ENCODE results near the gene WDR46.
"Not testable (repeated sequence)": the region's sequence is repeated elsewhere in the genome, so short reads cannot be mapped to it uniquely, and the experiment has no call there.

The WDR46 gene

GRCh38 chr6:33271117-33271467, 17.9 kb downstream of the WDR46 start:
- no peak for DNase-seq (ENCODE audit: low read depth)

GRCh38 chr6:33264015-33264414, 25.0 kb downstream of the WDR46 start:
- no peak for DNase-seq (ENCODE audit: low read depth)

DNA sequence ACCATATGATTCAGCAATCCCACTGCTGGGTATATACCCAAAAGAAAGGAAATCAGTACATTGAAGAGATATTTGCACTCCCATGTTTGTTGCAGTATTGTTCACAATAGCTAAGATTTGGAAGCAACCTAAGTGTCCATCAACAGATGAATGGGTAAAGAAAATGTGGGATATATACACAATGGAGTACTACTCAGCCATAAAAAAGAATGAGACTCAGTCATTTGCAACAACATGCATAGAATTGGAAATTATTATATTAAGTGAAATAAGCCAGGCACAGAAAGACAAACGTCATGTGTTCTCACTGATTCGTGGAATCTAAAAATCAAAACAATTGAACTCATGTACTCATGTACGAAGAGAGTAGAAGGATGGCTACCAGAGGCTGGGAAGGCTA, 26.5 kb downstream of the WDR46 start:
- DNase-seq (ENCODE audit: low read depth): not testable (repeated sequence)

DNA sequence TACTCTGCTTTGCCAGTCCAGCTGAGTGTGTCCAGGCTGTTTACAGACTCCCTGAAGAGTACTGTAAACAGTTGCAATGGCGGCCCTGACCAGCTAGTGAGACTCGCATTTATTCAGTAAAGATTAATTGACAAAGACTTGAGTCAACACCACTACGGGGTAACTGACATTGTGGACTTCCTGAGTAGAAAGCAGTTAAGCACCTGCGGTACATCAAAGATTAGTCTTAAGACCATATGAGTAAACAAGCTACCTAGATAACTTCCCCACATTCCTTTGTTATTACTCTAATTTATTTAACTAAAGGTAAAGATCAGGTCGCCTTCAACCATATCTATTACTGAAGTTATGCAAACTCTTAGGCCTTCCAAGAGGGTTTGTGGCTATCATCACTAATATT, 30.0 kb downstream of the WDR46 start:
- DNase-seq (ENCODE audit: low read depth): no peak

- DNase-seq (ENCODE audit: low read depth): no peak
These were observed 34.4 kb downstream of the WDR46 start for GRCh38 chr6:33254591-33254990.

DNA sequence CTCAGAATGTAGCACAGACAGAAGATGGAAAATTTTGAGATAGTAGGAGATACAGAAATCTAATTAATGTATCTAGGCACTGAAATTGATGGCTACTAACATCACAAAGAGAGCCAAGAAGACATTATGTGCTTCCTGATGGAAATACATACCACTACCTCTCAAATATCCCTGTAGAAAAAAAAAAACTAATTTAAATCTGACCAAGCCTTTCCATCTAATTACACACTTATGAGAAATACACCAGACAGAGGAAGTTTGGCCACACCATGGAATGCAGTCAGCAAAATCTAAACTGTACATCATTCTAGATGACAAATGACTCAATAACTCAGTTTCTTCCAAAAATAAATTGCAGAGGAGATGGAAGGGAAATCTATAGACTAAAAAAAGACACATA, 36.3 kb downstream of the WDR46 start:
- no peak for DNase-seq (ENCODE audit: low read depth)

GRCh38 chr6:33251395-33252012, 37.5 kb downstream of the WDR46 start:
- no peak for DNase-seq (ENCODE audit: low read depth)

GRCh38 chr6:33250731-33251130, 38.3 kb downstream of the WDR46 start:
- no peak for DNase-seq (ENCODE audit: low read depth)

DNA sequence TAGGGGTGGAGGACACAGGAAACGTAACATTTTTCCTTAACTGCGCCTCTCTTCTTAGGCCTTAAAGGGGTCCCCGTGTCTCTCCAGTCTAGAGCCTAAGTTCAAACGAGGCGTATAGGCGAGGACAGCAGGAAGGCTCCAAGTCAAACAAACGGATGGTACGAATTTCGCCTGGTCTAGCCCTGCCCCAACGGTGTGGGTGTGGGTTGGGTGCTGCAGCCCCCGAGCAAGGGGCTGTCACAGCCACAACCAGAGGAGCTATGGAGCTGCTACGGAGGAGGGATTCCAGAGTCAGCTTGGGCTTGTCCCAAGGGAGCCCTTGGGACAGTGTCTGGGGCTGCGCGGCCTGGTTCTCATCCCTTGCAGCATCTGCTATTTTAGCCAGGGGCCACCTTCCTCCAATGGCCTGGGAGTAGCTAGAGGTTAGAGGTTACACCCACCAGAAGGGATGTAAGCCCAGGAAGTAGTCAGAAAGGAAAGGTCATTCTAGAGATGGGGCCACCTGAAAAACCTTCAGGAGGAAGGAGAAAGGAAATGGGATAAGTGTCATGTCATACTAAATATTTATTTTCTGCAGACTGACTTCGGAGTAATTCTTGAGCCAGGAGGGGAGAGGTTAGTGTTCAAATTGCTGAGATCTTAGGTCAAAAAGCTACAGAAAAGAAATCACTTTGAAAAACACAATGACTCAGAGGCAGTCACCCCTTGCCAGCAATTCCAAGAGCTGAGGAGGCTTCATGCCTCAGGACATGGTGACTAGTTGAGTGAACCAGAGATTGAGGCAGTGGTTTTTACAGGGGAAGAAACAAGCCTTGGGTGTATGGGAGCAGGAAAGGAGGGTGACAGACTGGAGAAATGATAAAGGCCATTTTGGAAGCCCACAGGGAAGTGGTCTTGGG, 39.1 kb downstream of the WDR46 start:
- DNase-seq (ENCODE audit: low read depth): no peak

DNA sequence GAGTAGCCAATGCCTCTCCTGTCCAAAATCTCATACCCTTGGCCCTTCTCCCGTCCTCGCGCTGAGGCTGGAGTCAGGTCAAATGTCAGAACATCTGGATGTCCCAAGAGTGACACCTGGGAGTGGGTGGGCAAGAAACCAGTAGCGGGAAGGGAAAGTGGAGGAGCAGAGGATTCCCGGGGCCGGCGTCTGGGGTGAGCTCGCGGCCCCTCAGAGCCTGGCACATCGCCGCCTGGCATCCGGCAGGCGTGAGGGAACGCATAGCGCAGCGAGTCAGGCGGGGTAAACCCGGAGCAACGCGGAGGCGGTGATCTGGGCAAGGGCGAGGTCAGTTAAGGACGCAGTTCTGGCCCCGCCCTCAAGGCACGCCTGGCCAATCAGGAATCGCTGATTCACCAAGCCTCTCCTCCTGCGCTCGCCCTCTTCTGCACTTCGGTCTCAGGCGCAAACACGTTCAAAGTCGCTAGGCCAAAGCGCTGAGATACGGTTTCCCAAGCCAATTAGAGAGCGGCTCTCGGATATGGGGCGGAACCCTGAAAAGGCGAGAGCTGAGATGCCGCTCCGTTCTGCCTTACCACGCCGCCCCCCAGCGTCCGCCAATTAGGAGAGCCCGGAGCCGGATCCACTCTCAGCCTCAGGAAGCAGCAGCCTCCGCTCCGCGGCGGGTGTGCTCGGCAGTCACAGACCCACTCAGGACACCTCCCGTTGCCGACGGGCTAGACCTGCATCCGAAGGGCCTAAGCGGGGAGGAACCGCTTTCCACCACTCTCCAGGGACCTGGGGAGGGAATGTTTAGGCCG, 39.9 kb downstream of the WDR46 start:
- peak; percentile 93 for DNase-seq (ENCODE audit: low read depth)

GRCh38 chr6:33248643-33248931, 40.5 kb downstream of the WDR46 start:
- no peak for DNase-seq (ENCODE audit: low read depth)

GRCh38 chr6:33247977-33248642, 40.9 kb downstream of the WDR46 start:
- peak; percentile 79 for DNase-seq (ENCODE audit: low read depth)

DNA sequence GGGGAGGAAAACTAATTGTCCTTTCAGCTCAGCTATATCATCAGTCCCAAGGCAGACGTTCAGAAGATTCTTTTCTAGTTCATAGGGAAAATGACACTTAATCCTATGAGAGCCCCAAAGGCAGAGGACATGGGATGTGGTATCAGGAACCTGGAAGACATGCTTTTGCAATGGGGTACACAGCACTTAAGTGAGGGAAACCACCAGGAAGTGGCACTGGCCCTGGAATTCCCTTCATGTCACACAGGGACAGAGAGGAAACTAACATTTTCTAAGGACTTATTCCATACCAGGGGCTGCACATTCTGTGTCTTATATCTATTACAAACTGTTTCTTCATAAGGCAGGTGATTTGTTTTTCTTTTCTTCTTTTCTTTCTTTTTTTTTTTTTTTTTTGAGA, 45.6 kb downstream of the WDR46 start:
- no peak for DNase-seq (ENCODE audit: low read depth)

GRCh38 chr6:33241968-33242367, 47.1 kb downstream of the WDR46 start:
- no peak for DNase-seq (ENCODE audit: low read depth)

GRCh38 chr6:33237741-33238140, 51.3 kb downstream of the WDR46 start:
- no peak for DNase-seq (ENCODE audit: low read depth)

DNA sequence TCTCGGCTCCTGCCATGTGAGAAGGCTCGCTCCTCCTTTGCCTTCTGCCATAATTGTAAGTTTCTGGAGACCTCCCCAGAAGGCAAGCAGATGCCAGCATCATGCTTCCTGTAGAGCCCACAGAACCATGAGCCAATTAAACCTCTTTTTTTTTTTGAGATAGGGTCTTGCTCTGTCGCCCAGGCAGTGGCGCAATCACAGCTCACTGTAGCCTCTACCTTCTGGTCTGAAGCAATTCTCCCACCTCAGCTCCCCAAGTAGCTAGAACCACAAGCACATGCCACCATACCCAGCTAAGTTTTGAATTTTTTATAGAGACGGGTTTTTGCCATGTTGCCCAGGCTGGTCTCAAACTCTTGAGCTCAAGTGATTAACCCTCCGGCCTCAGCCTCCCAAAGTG, 52.2 kb downstream of the WDR46 start:
- DNase-seq (ENCODE audit: low read depth): no peak

- no peak for DNase-seq (ENCODE audit: low read depth)
These were observed 52.7 kb downstream of the WDR46 start for GRCh38 chr6:33236328-33236727.

- no peak for DNase-seq (ENCODE audit: low read depth)
These were observed 53.8 kb downstream of the WDR46 start for GRCh38 chr6:33235221-33235634.

All from stimulated activated CD8-positive, alpha-beta memory T cell treated with anti-CD3 and anti-CD28 coated beads, Interleukin-12 subunit alpha, Interleukin-12 subunit beta, amount 100 ng/mL, for 4 hours (primary cell).